Measurements from ENCODE around the gene ATAD3C. TPM values are rescaled to one million over a fixed set of nuclear protein-coding genes. Genes with fewer than 3 reads are reported as not detected.

The ATAD3C gene
- total and polyA plus RNA-seq, 2 of the 4 experiments (the other 2 are of a cell fraction) = not detected

DNA sequence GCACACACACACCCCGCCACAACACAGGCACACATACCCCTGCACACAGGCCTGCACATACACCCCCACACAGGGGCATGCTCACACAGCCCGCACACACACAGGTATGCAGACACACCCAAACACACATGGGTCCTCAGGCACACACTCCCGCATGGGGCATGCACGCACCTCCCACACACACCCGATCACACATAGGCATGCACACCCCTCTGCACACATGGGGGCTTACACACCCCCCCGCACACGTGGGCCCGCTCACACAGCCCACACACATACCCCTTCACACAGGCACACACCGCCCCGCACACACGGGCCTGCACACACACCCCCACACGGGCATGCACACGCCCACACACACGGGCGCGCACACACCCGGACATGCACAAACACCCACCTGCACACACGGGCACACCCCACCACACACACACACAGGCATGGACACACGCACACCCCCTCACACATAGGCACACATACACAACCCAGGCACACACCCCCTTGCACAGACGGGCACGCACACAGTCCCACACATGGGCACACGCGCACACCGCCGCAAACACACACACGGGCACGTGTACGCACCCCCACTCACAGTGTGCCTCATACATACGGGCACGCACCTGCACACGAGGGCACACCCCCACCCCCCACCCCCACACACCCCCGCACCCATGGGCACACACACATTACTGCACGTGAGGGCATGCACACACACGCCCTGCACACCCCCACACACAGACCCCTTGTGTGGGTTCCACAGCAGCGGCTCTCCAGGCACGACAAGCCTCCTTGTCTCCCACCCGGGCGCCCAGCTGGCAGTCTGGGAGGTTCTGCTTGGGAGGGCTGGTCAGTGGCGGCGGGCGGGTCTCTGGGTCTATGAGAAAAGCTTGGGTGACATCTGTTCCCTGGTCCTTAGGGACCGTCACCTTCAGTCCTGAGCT lies 30.3 kb downstream of the ATAD3C start:
- 0 out of 2 replicates have a peak, but pooled peaks cover 6% of the 10 kb centered on the region for H3K9me1 ChIP-seq (ENCODE audit: insufficient read depth, low read length)
- no peak overlapping the region for H3K27ac ChIP-seq (ENCODE audit: insufficient read depth, low read length)
- H3K4me2 ChIP-seq (ENCODE audit: low read depth, low read length) = no peak overlapping the region
- peaks cover 10% of the 10 kb centered on the region for H4K20me1 ChIP-seq (ENCODE audit: insufficient read depth, low read length)
- H3K23ac ChIP-seq (ENCODE audit: low read depth, low read length) = no peak overlapping the region
- 91% methylated on average over 18 of the region's 42 CpGs; no CpG with 5 or more reads in 1 of the 2 experiments for WGBS, 2 experiments (ENCODE audit: extremely low coverage in 2 of 2, insufficient read length in 1 of 2)
- no peak overlapping the region for H2BK20ac ChIP-seq (ENCODE audit: low read depth, low read length)
- in situ Hi-C loops (cut with MboI; ENCODE audit: low sequenced_read_pairs) = no loop called here
- H2BK120ac ChIP-seq (ENCODE audit: low read depth, low read length) = no peak overlapping the region
- H3K9me3 ChIP-seq (ENCODE audit: control insufficient read depth, insufficient read depth, low read length) = no peaks in the 10 kb centered on the region
- no peak overlapping the region for H4K5ac ChIP-seq (ENCODE audit: low read depth, low read length)
- H2AK9ac ChIP-seq (replicated peaks; ENCODE audit: low read depth, low read length, poor library complexity) = peak overlapping the region; percentile 37
- H3K4me1 ChIP-seq (ENCODE audit: control insufficient read depth, insufficient read depth, low read length) = no peaks in the 10 kb centered on the region
- peaks cover 52% of the 10 kb centered on the region for H3K36me3 ChIP-seq (ENCODE audit: control insufficient read depth, insufficient read depth, low read length)
- H3K4me3 ChIP-seq (ENCODE audit: insufficient read depth, low read depth, low read length) = no peak overlapping the region
- H2BK15ac ChIP-seq (ENCODE audit: low read depth, low read length) = no peak overlapping the region
- H3K56ac ChIP-seq (ENCODE audit: extremely low read depth, insufficient read depth, low read length) = no peak overlapping the region
- CTCF ChIA-PET = no interaction called here
- BruUV-seq (replicated peaks) = no TSS peak
- POLR2A ChIA-PET (ENCODE audit: unreplicated experiment) = no interaction called here
- no peak overlapping the region for H3K9ac ChIP-seq (ENCODE audit: low read depth, low read length)
- H4K8ac ChIP-seq (ENCODE audit: low read depth in 2 of 2, low read length in 2 of 2) = no peak overlapping the region
- no peak overlapping the region for H2BK5ac ChIP-seq (ENCODE audit: low read depth, low read length, poor library complexity, severe bottlenecking)
- H3K4ac ChIP-seq (ENCODE audit: low read depth, low read length) = no peak overlapping the region
- intact Hi-C loops (cut with micrococcal nuclease) = no loop called here
- no peak overlapping the region for H2AK5ac ChIP-seq (ENCODE audit: low read depth, low read length)
- dilution Hi-C loops (cut with HindIII; ENCODE audit: low sequenced_read_pairs, unreplicated experiment) = no loop called here
- H4K91ac ChIP-seq (ENCODE audit: insufficient read depth, low read depth, low read length) = no peak overlapping the region
- H2AFZ ChIP-seq (replicated peaks; ENCODE audit: low read length, poor library complexity) = peak overlapping the region; percentile 21
- no peaks in the 10 kb centered on the region for H3K27me3 ChIP-seq (ENCODE audit: control insufficient read depth, insufficient read depth, low read length)
- TF ChIP-seq BHLHE40 (IDR thresholded peaks at IDR 0.05; ENCODE audit: low read depth, low read length) (no peak), RFX5 (IDR thresholded peaks at IDR 0.05; ENCODE audit: low read depth, low read length) (no peak), MXI1 (IDR thresholded peaks at IDR 0.05; ENCODE audit: borderline replicate concordance, low read depth, low read length) (no peak), SMC3 (IDR thresholded peaks at IDR 0.05; ENCODE audit: low read depth, low read length) (no peak), FOS (IDR thresholded peaks at IDR 0.05; ENCODE audit: low read depth, low read length) (no peak), CEBPB (IDR thresholded peaks at IDR 0.05; ENCODE audit: low read depth, low read length) (no peak), POLR2A (IDR thresholded peaks at IDR 0.05; ENCODE audit: low read depth, low read length) (no peak), CTCF (conservative IDR thresholded peaks at IDR 0.05; ENCODE audit: low read depth, low read length) (no peak)
- TF ChIP-seq, protein P1, sequence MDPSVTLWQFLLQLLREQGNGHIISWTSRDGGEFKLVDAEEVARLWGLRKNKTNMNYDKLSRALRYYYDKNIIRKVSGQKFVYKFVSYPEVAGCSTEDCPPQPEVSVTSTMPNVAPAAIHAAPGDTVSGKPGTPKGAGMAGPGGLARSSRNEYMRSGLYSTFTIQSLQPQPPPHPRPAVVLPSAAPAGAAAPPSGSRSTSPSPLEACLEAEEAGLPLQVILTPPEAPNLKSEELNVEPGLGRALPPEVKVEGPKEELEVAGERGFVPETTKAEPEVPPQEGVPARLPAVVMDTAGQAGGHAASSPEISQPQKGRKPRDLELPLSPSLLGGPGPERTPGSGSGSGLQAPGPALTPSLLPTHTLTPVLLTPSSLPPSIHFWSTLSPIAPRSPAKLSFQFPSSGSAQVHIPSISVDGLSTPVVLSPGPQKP (IDR thresholded peaks at IDR 0.05; ENCODE audit: borderline replicate concordance, low read depth, low read length) = no peak
- ATAC-seq (ENCODE audit: low read depth) (no peak), DNase-seq (no peak)
- no peak overlapping the region for H3K18ac ChIP-seq (ENCODE audit: low read depth, low read length)
- H3K79me1 ChIP-seq (ENCODE audit: low read depth in 1 of 2, low read length in 2 of 2) = peaks cover 4 to 24% of the 10 kb centered on the region in 2 experiments
- no peak overlapping the region for H3K14ac ChIP-seq (replicated peaks; ENCODE audit: low read depth, low read length)
